A673 (cell line): ENCODE data around the gene KRT15. TPM values are rescaled to one million over a fixed set of nuclear protein-coding genes. Genes with fewer than 3 reads are reported as not detected.

Experiments used
- BruUV-seq: library from RNA; stranded (reverse); fragments of 400-500 nt; replicated peaks from 2 replicates; lab custom pipeline; 2021; lab: Mats Ljungman, UMichigan
- CTCF ChIA-PET: fragments of 300-600 bp; sonication (Branson Sonifier 250); formaldehyde crosslinking; loops from one replicate; lab custom pipeline; 2022; ENCODE audit warnings: antibody characterized with exemption; lab: Charles Lee
- POLR2A ChIA-PET: fragments of 300-600 bp; sonication (Branson Sonifier 250); formaldehyde crosslinking; loops from one replicate; lab custom pipeline; 2022; ENCODE audit warnings: antibody characterized with exemption; ENCODE audit not compliant: low non-redundant PET; lab: Charles Lee
- DNase-seq: peaks from one replicate; pipeline ENCODE4 v3.0.0-alpha.2; 2015; ENCODE audit warnings: low spot score
- H3K27ac ChIP-seq: fragments of 200-600 bp; sonication (generic); 2 replicates; pipeline ENCODE4 v1.5.1; 2016; ENCODE audit warnings: mixed run types, low read depth, mild to moderate bottlenecking, mixed read lengths, antibody characterized with exemption, low read length; ENCODE audit not compliant: poor library complexity, severe bottlenecking
- H3K27me3 ChIP-seq: fragments of 200-600 bp; sonication (generic); replicated peaks from 2 replicates; pipeline ENCODE4 v1.6.1; 2017; ENCODE audit warnings: mixed run types, low read depth, mild to moderate bottlenecking, mixed read lengths, antibody characterized with exemption, low read length; ENCODE audit not compliant: insufficient read depth, poor library complexity
- H3K36me3 ChIP-seq: fragments of 200-600 bp; sonication (generic); 2 replicates; pipeline ENCODE4 v1.6.1; 2016; ENCODE audit warnings: mixed run types, mild to moderate bottlenecking, mixed read lengths, antibody characterized with exemption, low read length; ENCODE audit not compliant: insufficient read depth, poor library complexity, severe bottlenecking
- H3K4me1 ChIP-seq: fragments of 200-600 bp; sonication (generic); 2 replicates; pipeline ENCODE4 v1.6.1; 2017; ENCODE audit warnings: mixed run types, mild to moderate bottlenecking, mixed read lengths, antibody characterized with exemption, low read length; ENCODE audit not compliant: insufficient read depth, poor library complexity, severe bottlenecking
- H3K4me3 ChIP-seq: fragments of 200-600 bp; sonication (generic); 2 replicates; pipeline ENCODE4 v1.5.1; 2016; ENCODE audit warnings: low read depth, mixed run types, mild to moderate bottlenecking, mixed read lengths, low read length; ENCODE audit not compliant: poor library complexity, severe bottlenecking
- H3K9me3 ChIP-seq: fragments of 200-600 bp; sonication (generic); 2 replicates; pipeline ENCODE4 v1.6.1; 2016; ENCODE audit warnings: mixed run types, low read depth, mild to moderate bottlenecking, mixed read lengths, antibody characterized with exemption, low read length; ENCODE audit not compliant: poor library complexity, severe bottlenecking
- CTCF ChIP-seq: fragments of 300-800, 200-600 bp; sonication (generic); conservative IDR thresholded peaks from 2 replicates; pipeline ENCODE4 v1.5.1; 2017; ENCODE audit warnings: low read depth, mild to moderate bottlenecking, antibody characterized with exemption, low read length, moderate library complexity, mixed read lengths
- EZH2 ChIP-seq: fragments of 200-600 bp; sonication (generic); IDR thresholded peaks from 2 replicates; pipeline ENCODE4 v1.6.1; 2017; ENCODE audit warnings: borderline replicate concordance, low read depth, mild to moderate bottlenecking, mixed read lengths, antibody characterized with exemption, low read length; ENCODE audit not compliant: poor library complexity, severe bottlenecking
- intact Hi-C: fragments of 100-400 bp; cut with micrococcal nuclease; formaldehyde crosslinking; loops from one replicate; pipeline ENCODE4 v1.10.0; 2022; ENCODE audit not compliant: unreplicated experiment
- microRNA-seq: library from miRNA; unstranded; fragments of <30 nt; microRNA quantifications from one replicate; pipeline ENCODE4 v1.2.0, GENCODE V29; 2021
- total RNA-seq: library from RNA; stranded (reverse); gene quantifications from 2 replicates; pipeline ENCODE4 v1.2.3, GENCODE V29; 2021

The KRT15 gene
- total RNA-seq, 1 experiment from 2014 or later = not detected

- H3K4me1 ChIP-seq = no peaks in the 10 kb centered on the region
- BruUV-seq = no TSS peak
- TF ChIP-seq EZH2 = no peak
- TF ChIP-seq CTCF = no peak
- peak; percentile 63 for DNase-seq
- H3K36me3 ChIP-seq = no peaks in the 10 kb centered on the region
- ChIA-PET CTCF (no interaction called here), POLR2A (no interaction called here)
- intact Hi-C loops = no loop called here
- no peaks in the 10 kb centered on the region for H3K27me3 ChIP-seq
- H3K27ac ChIP-seq = no peak overlapping the region
- no peak overlapping the region for H3K4me3 ChIP-seq
- H3K9me3 ChIP-seq = no peaks in the 10 kb centered on the region
Measured at GRCh38 chr17:41464682-41465081, 54.0 kb downstream of the KRT15 start.

- H3K4me1 ChIP-seq = no peaks in the 10 kb centered on the region
- POLR2A ChIA-PET = no interaction called here
- no peak for DNase-seq
- H3K9me3 ChIP-seq = no peaks in the 10 kb centered on the region
- intact Hi-C loops = no loop called here
- CTCF ChIA-PET = interaction anchor here (0.7 kb wide), 1 partner anchor 714 kb away, joined by 3 read pairs; no protein-coding TSS in a partner anchor
- no peaks in the 10 kb centered on the region for H3K27me3 ChIP-seq
- no peak for TF ChIP-seq CTCF
- TF ChIP-seq EZH2 = no peak
- BruUV-seq = no TSS peak
- H3K27ac ChIP-seq = no peak overlapping the region
- no peak overlapping the region for H3K4me3 ChIP-seq
- no peaks in the 10 kb centered on the region for H3K36me3 ChIP-seq
Measured at GRCh38 chr17:41464173-41464572, 54.5 kb downstream of the KRT15 start.

- H3K36me3 ChIP-seq = no peaks in the 10 kb centered on the region
- ChIA-PET CTCF (interaction anchor here (0.7 kb wide), 1 partner anchor 714 kb away, joined by 3 read pairs; no protein-coding TSS in a partner anchor), POLR2A (no interaction called here)
- no peak for TF ChIP-seq CTCF
- no peak for DNase-seq
- no peak overlapping the region for H3K27ac ChIP-seq
- no peak overlapping the region for H3K4me3 ChIP-seq
- intact Hi-C loops = no loop called here
- H3K9me3 ChIP-seq = no peaks in the 10 kb centered on the region
- no peaks in the 10 kb centered on the region for H3K27me3 ChIP-seq
- H3K4me1 ChIP-seq = no peaks in the 10 kb centered on the region
- BruUV-seq = no TSS peak
Measured at GRCh38 chr17:41463746-41464145, 54.9 kb downstream of the KRT15 start.

Small RNAs within 50 kb of the gene (microRNA-seq; reads per million reads assigned to microRNA genes)
- not detected for gene MIR6510

Other genes with a start within 250 kb of the KRT15 start
- gene KRTAP9-7, start 243.2 kb downstream of the KRT15 start, total RNA-seq = not detected in 2 replicates
- gene KRTAP29-1, start 216.0 kb downstream of the KRT15 start, total RNA-seq = not detected in 2 replicates
- gene KRTAP16-1, start 209.6 kb downstream of the KRT15 start, total RNA-seq = not detected in 2 replicates
- not detected in 2 replicates for gene KRTAP17-1, start 203.2 kb downstream of the KRT15 start, total RNA-seq
- not detected in 2 replicates for gene KRT33A, start 168.1 kb downstream of the KRT15 start, total RNA-seq
- not detected in 2 replicates for gene KRT33B, start 149.1 kb downstream of the KRT15 start, total RNA-seq
- gene KRT34, start 136.6 kb downstream of the KRT15 start, total RNA-seq = not detected in 2 replicates
- gene KRT31, start 121.3 kb downstream of the KRT15 start, total RNA-seq = not detected in 2 replicates
- not detected in 2 replicates for gene KRT37, start 94.3 kb downstream of the KRT15 start, total RNA-seq
- gene KRT38, start 77.9 kb downstream of the KRT15 start, total RNA-seq = not detected in 2 replicates
- gene KRT32, start 51.5 kb downstream of the KRT15 start, total RNA-seq = not detected in 2 replicates
- gene KRT35, start 37.7 kb downstream of the KRT15 start, total RNA-seq = not detected in 2 replicates
- not detected in 2 replicates for gene KRT36, start 29.0 kb downstream of the KRT15 start, total RNA-seq
- gene KRT13, start 13.3 kb downstream of the KRT15 start, total RNA-seq = not detected in 2 replicates
- 0.34 and 0.74 TPM in 2 replicates for gene KRT19, start 9.4 kb upstream of the KRT15 start, total RNA-seq
- gene KRT9, start 53.2 kb upstream of the KRT15 start, total RNA-seq = not detected in 2 replicates
- not detected in 2 replicates for gene KRT14, start 68.0 kb upstream of the KRT15 start, total RNA-seq
- not detected in 2 replicates for gene KRT16, start 93.9 kb upstream of the KRT15 start, total RNA-seq
- 54.1 and 82.2 TPM in 2 replicates for gene KRT17, start 105.7 kb upstream of the KRT15 start, total RNA-seq
- gene EIF1, start 170.0 kb upstream of the KRT15 start, total RNA-seq = 504 and 524 TPM in 2 replicates
- gene GAST, start 193.4 kb upstream of the KRT15 start, total RNA-seq = not detected in 2 replicates
- 1.4 and 1.5 TPM in 2 replicates for gene HAP1, start 215.8 kb upstream of the KRT15 start, total RNA-seq